GM10266 (cell line): Measurements from ENCODE around the gene MGLL.
"Not testable (repeated sequence)": the region's sequence is repeated elsewhere in the genome, so short reads cannot be mapped to it uniquely, and the experiment has no call there.

ENCODE experiments used
- DNase-seq: peaks from one replicate; pipeline ENCODE4 v3.0.0; 2012; ENCODE audit errors: extremely low spot score
- CTCF ChIP-seq: IDR thresholded peaks from 2 replicates; pipeline ENCODE4 v1.5.1; 2012; ENCODE audit warnings: mild to moderate bottlenecking, low read depth; ENCODE audit not compliant: control insufficient read depth, insufficient read depth; ENCODE audit errors: missing control alignments

Gene MGLL

GRCh38 chr3:127682561-127682960, 139.8 kb downstream of the MGLL start:
- DNase-seq: no peak

GRCh38 chr3:127682175-127682554, 140.2 kb downstream of the MGLL start:
- not testable (repeated sequence) for DNase-seq

More at GRCh38 chr3:127682561-127682960, 139.8 kb downstream of the MGLL start:
- no peak for TF ChIP-seq CTCF

GRCh38 chr3:127680798-127681221, 141.5 kb downstream of the MGLL start:
- no peak for DNase-seq
- TF ChIP-seq CTCF: no peak

- TF ChIP-seq CTCF: no peak
- no peak for DNase-seq
Observed at GRCh38 chr3:127680146-127680661, 142.1 kb downstream of the MGLL start.

GRCh38 chr3:127679534-127680145, 142.7 kb downstream of the MGLL start:
- DNase-seq: no peak
- TF ChIP-seq CTCF: no peak

- TF ChIP-seq CTCF: no peak
- DNase-seq: no peak
Observed at GRCh38 chr3:127678611-127679533, 143.4 kb downstream of the MGLL start.

GRCh38 chr3:127678315-127678599, 144.1 kb downstream of the MGLL start:
- DNase-seq: no peak
- no peak for TF ChIP-seq CTCF
